Thyroid gland (tissue), 4 donors: ENCODE data around the gene HDGFL3.

Experiments used
- POLR2A ChIP-seq, 2 donors: fragments of 450-650 bp; IDR thresholded peaks; one replicate each; pipeline ENCODE4 v1.6.1; 2017; ENCODE audit warnings: antibody characterized with exemption in 2 of 2, mild to moderate bottlenecking in 2 of 2, moderate library complexity in 1 of 2
- TF ChIP-seq, protein P1 (sequence below), 6 experiments: fragments of 200-600 bp in 3 of 6; fragments of 450-650 bp in 3 of 6; sonication (generic) in 3 of 6; IDR thresholded peaks; one replicate each; pipeline ENCODE4 v1.5.1; 2016 to 2019; ENCODE audit warnings: antibody characterized with exemption in 6 of 6, mild to moderate bottlenecking in 2 of 6, inconsistent platforms in 1 of 6, moderate library complexity in 1 of 6

DNA sequence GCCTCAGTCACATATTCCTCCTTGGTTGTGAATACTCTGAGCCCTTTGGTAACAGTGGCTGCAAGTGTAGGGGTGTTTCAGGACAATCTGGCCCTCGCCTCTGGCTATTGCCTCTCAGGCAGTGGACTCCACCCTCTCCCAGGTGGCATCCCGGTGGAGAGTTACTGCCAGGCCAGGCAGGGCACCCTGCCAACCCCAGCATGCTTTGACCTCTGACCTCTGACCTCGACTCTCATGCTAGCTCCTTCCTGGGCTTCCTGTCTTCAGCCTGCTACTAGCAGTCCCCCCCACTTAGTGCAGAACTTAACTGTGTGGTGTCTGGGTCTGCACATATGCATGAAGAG, 94.7 kb downstream of the HDGFL3 start:
- TF ChIP-seq, protein P1, sequence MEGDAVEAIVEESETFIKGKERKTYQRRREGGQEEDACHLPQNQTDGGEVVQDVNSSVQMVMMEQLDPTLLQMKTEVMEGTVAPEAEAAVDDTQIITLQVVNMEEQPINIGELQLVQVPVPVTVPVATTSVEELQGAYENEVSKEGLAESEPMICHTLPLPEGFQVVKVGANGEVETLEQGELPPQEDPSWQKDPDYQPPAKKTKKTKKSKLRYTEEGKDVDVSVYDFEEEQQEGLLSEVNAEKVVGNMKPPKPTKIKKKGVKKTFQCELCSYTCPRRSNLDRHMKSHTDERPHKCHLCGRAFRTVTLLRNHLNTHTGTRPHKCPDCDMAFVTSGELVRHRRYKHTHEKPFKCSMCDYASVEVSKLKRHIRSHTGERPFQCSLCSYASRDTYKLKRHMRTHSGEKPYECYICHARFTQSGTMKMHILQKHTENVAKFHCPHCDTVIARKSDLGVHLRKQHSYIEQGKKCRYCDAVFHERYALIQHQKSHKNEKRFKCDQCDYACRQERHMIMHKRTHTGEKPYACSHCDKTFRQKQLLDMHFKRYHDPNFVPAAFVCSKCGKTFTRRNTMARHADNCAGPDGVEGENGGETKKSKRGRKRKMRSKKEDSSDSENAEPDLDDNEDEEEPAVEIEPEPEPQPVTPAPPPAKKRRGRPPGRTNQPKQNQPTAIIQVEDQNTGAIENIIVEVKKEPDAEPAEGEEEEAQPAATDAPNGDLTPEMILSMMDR (IDR thresholded peaks at IDR 0.05), result no peak
- TF ChIP-seq POLR2A (IDR thresholded peaks at IDR 0.05), result no peak
